ENCODE data around the gene MIER3. TPM values are rescaled to one million over a fixed set of nuclear protein-coding genes. Genes with fewer than 3 reads are reported as not detected.

MIER3 gene
- total RNA-seq, 1 donor from 2014 or later = 5.5 TPM

DNA sequence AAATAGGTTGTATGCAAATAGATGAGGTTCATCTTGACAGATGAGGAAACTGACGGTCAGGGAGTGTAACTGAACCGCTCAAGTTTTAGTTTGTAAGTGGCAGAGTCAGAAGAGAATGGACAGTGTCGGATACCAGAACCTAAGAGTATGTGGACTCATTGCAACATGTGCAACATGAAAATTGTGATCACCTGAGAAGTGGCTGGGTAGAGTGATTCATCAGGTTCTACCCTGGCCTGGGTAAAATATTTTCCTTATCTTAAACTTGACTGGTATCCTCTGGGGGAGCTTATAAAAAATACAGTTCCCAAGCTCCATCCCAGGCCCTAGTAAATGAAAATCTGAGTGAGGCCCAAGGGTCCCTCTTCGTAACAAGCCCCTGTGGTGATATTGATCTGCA, 35.2 kb upstream of the MIER3 start:
- DNase-seq (ENCODE audit: low spot score in 2 of 2) = no peak
- intact Hi-C loops (cut with DNase I) = no loop called here
- no peaks in the 10 kb centered on the region for H3K36me3 ChIP-seq
- H3K4me3 ChIP-seq = no peak overlapping the region
- H3K4me1 ChIP-seq = no peaks in the 10 kb centered on the region
- no peak for TF ChIP-seq CTCF (IDR thresholded peaks at IDR 0.05)
- no peaks in the 10 kb centered on the region for H3K27me3 ChIP-seq
- no peak overlapping the region for H3K27ac ChIP-seq
- no peaks in the 10 kb centered on the region for H3K9me3 ChIP-seq

- DNase-seq (ENCODE audit: low spot score in 2 of 2) = no peak
- H3K9me3 ChIP-seq = no peaks in the 10 kb centered on the region
- no peak overlapping the region for H3K27ac ChIP-seq
- H3K36me3 ChIP-seq = no peaks in the 10 kb centered on the region
- H3K27me3 ChIP-seq = no peaks in the 10 kb centered on the region
- no peak for TF ChIP-seq CTCF (IDR thresholded peaks at IDR 0.05)
- no peak overlapping the region for H3K4me3 ChIP-seq
- intact Hi-C loops (cut with DNase I) = no loop called here
- no peaks in the 10 kb centered on the region for H3K4me1 ChIP-seq
Observed at GRCh38 chr5:56986626-56986947, 34.7 kb upstream of the MIER3 start.

GRCh38 chr5:56985936-56986625, 34.2 kb upstream of the MIER3 start:
- Histone ChIP-seq H3K9me3 (no peaks in the 10 kb centered on the region), H3K27ac (no peak overlapping the region), H3K4me1 (no peaks in the 10 kb centered on the region), H3K36me3 (no peaks in the 10 kb centered on the region), H3K4me3 (no peak overlapping the region), H3K27me3 (no peaks in the 10 kb centered on the region)
- intact Hi-C loops (cut with DNase I) = no loop called here
- DNase-seq (ENCODE audit: low spot score in 2 of 2) = no peak
- TF ChIP-seq CTCF (IDR thresholded peaks at IDR 0.05) = no peak

DNA sequence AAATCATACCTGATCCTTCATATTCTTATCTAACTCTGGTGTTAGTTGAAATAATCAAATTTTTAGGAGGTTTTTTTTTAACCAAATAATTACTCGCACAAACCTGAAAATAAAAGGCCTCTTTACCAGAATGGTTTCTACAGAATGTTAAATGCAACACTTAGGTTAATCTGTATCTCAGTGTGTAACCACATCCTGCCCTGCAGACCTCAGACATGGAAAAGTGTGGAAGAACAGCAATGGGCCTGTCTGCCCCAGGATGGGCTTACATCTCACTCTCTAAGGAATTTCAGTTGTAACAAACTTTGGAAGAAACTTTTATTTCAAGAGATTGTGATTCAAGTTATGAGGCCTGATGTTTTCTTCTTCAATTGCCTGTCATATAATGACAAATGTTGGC, 32.5 kb upstream of the MIER3 start:
- Histone ChIP-seq H3K27ac (no peak overlapping the region), H3K36me3 (no peaks in the 10 kb centered on the region), H3K4me1 (no peaks in the 10 kb centered on the region), H3K27me3 (no peaks in the 10 kb centered on the region), H3K4me3 (no peak overlapping the region), H3K9me3 (no peaks in the 10 kb centered on the region)
- no peak for DNase-seq (ENCODE audit: low spot score in 2 of 2)
- intact Hi-C loops (cut with DNase I) = no loop called here
- no peak for TF ChIP-seq CTCF (IDR thresholded peaks at IDR 0.05)

DNA sequence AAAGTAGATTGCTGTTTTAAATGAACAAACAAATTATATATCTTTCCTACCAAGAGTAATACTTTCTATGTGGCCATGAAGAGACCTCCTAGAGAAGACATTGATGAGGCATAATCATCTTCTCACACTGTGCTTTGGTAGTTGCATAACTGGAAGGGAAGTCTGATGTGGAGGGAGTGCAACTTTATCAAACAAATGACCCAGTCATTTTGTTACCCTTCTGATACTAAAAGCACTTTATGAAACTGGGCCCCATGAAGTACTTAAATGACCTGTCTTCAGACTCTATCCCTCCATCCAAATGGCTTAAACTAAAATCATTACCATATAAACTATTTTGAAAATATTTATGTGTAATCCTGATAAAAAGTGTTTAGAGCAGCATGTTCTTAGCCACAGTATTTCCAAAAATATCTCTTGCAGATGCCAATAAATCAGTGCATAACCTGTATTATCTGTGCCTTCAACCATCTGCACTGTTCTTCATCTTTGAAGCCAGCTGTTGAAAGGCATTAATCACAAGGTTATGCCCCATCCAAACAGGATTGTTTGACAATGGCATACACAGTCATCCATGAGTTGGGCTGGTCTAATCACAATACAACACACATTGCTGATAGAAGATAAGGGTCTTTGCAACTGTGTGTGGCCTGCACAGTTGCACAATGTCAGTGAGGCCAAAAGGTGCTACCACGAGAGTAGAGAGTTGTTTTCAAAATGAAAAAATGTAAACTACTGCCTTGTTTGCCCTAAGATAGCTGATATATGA, 31.9 kb upstream of the MIER3 start:
- Histone ChIP-seq H3K9me3 (no peaks in the 10 kb centered on the region), H3K27ac (no peak overlapping the region), H3K36me3 (no peaks in the 10 kb centered on the region), H3K4me1 (no peaks in the 10 kb centered on the region), H3K4me3 (no peak overlapping the region), H3K27me3 (no peaks in the 10 kb centered on the region)
- intact Hi-C loops (cut with DNase I) = no loop called here
- no peak for DNase-seq (ENCODE audit: low spot score in 2 of 2)
- no peak for TF ChIP-seq CTCF (IDR thresholded peaks at IDR 0.05)
